Measurements from ENCODE around the gene ADISSP. TPM values are rescaled to one million over a fixed set of nuclear protein-coding genes. Genes with fewer than 3 reads are reported as not detected.
A peak's percentile ranks its signal among the peaks of the same experiment; 100 is the strongest.

The ADISSP gene
- total and polyA plus RNA-seq, 2 of the 13 experiments (the other 11 are each of a cell fraction or from before 2014, with no cell fraction given), result 38.3 to 90.6 TPM

DNA sequence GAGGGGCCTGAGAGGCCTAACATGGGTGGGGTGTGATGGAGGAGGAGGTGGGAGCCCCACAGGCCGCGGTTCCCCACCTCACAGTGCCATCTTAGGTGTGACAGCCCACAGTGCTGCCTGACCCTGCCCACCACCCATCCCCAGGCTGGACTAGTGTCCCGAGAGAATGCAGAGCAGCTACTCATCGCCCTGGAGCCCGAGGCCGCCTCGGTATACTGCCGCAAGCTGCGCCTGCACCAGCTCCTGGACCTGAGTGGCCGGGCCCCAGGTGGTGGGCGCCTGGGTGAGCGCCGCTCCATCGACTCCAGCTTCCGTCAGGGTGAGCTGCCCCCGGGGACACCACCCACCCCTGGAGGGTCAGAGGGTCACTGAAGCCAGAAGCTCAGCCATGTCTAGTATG is 19.5 kb downstream of the ADISSP start:
- intact Hi-C loops (cut with micrococcal nuclease; ENCODE audit: unreplicated experiment), result no loop called here
- FAIRE-seq, result no peak

More for the DNA sequence above, 19.5 kb downstream of the ADISSP start:
- Histone ChIP-seq H4K20me1 (ENCODE audit: insufficient read depth, low read length) (no peaks in the 10 kb centered on the region), H3K27ac (ENCODE audit: extremely low read length, insufficient read depth, low read length) (no peak overlapping the region), H3K4me1 (ENCODE audit: insufficient read depth, low read length) (peaks cover 52% of the 10 kb centered on the region), H3K4me2 (ENCODE audit: low read depth, low read length) (no peak overlapping the region), H3K27me3 (ENCODE audit: control insufficient read depth in 1 of 2, insufficient read depth in 2 of 2, low read length in 2 of 2) (peaks cover 10 to 47% of the 10 kb centered on the region in 2 experiments; a peak in 4 of 5 replicates), H3K36me3 (replicated peaks in 1 of 2; ENCODE audit: control insufficient read depth in 1 of 2, insufficient read depth in 2 of 2, low read length in 2 of 2) (peaks cover 0 to 2% of the 10 kb centered on the region in 2 experiments; a peak in 3 of 5 replicates), H3K79me2 (ENCODE audit: insufficient read depth, low read length) (no peaks in the 10 kb centered on the region), H3K4me3 (replicated peaks in 1 of 3; ENCODE audit: insufficient read depth in 1 of 3, low read depth in 2 of 3, low read length in 3 of 3) (no peak overlapping the region), H3K9ac (ENCODE audit: insufficient read depth, low read depth, low read length) (no peak overlapping the region), H3K9me3 (ENCODE audit: low read length) (no peaks in the 10 kb centered on the region), H2AFZ (ENCODE audit: low read length) (no peak overlapping the region)
- ATAC-seq (no peak), DNase-seq (ENCODE audit: low spot score) (no peak)
- TF ChIP-seq, protein P1, sequence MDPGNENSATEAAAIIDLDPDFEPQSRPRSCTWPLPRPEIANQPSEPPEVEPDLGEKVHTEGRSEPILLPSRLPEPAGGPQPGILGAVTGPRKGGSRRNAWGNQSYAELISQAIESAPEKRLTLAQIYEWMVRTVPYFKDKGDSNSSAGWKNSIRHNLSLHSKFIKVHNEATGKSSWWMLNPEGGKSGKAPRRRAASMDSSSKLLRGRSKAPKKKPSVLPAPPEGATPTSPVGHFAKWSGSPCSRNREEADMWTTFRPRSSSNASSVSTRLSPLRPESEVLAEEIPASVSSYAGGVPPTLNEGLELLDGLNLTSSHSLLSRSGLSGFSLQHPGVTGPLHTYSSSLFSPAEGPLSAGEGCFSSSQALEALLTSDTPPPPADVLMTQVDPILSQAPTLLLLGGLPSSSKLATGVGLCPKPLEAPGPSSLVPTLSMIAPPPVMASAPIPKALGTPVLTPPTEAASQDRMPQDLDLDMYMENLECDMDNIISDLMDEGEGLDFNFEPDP (CRISPR knock-in tag; conservative IDR thresholded peaks at IDR 0.05), result 0 out of 2 replicates have a peak, but pooled peaks have one; percentile 25
- no peak for TF ChIP-seq SP4 (CRISPR knock-in tag; IDR thresholded peaks at IDR 0.05)
- TF ChIP-seq, protein P2, sequence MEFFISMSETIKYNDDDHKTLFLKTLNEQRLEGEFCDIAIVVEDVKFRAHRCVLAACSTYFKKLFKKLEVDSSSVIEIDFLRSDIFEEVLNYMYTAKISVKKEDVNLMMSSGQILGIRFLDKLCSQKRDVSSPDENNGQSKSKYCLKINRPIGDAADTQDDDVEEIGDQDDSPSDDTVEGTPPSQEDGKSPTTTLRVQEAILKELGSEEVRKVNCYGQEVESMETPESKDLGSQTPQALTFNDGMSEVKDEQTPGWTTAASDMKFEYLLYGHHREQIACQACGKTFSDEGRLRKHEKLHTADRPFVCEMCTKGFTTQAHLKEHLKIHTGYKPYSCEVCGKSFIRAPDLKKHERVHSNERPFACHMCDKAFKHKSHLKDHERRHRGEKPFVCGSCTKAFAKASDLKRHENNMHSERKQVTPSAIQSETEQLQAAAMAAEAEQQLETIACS (CRISPR knock-in tag; IDR thresholded peaks at IDR 0.05), result no peak
- 0 out of 2 replicates have a peak, but pooled peaks have one; percentile 15 for TF ChIP-seq ZNF891 (CRISPR knock-in tag; IDR thresholded peaks at IDR 0.05)
- 0 out of 2 replicates have a peak, but pooled peaks have one; percentile 3 for TF ChIP-seq KDM2A (CRISPR knock-in tag; IDR thresholded peaks at IDR 0.05; ENCODE audit: borderline replicate concordance, low read depth)
- TF ChIP-seq KAT7 (CRISPR knock-in tag; IDR thresholded peaks at IDR 0.05; ENCODE audit: borderline replicate concordance), result no peak
- no peak for TF ChIP-seq NR2F1 (CRISPR knock-in tag; IDR thresholded peaks at IDR 0.05)
- TF ChIP-seq NCOA1 (CRISPR knock-in tag; IDR thresholded peaks at IDR 0.05), result 0 out of 2 replicates have a peak, but pooled peaks have one; percentile 22
- 0 out of 2 replicates have a peak, but pooled peaks have one; percentile 50 for TF ChIP-seq SRY (CRISPR knock-in tag; IDR thresholded peaks at IDR 0.05)
- no peak for TF ChIP-seq ZNF766 (CRISPR knock-in tag; IDR thresholded peaks at IDR 0.05; ENCODE audit: borderline replicate concordance)
- TF ChIP-seq, protein P3, sequence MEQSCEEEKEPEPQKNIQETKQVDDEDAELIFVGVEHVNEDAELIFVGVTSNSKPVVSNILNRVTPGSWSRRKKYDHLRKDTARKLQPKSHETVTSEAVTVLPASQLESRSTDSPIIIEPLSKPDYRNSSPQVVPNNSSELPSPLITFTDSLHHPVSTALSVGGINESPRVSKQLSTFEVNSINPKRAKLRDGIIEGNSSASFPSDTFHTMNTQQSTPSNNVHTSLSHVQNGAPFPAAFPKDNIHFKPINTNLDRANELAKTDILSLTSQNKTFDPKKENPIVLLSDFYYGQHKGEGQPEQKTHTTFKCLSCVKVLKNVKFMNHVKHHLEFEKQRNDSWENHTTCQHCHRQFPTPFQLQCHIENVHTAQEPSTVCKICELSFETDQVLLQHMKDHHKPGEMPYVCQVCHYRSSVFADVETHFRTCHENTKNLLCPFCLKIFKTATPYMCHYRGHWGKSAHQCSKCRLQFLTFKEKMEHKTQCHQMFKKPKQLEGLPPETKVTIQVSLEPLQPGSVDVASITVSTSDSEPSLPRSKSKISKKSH (CRISPR knock-in tag; IDR thresholded peaks at IDR 0.05; ENCODE audit: borderline replicate concordance), result no peak
- peak; percentile 19 for TF ChIP-seq AGO2 (optimal IDR thresholded peaks at IDR 0.05; ENCODE audit: low read depth, low read length)
- 0 out of 2 replicates have a peak, but pooled peaks have one; percentile 25 for TF ChIP-seq ZNF768 (CRISPR knock-in tag; IDR thresholded peaks at IDR 0.05)
- TF ChIP-seq ZNF556 (CRISPR knock-in tag; IDR thresholded peaks at IDR 0.05; ENCODE audit: borderline replicate concordance), result 0 out of 2 replicates have a peak, but pooled peaks have one; percentile 5
- CTCF ChIA-PET (ENCODE audit: low intra/inter-chr PET ratio, low total read pairs), result interaction anchor here (2.9 kb wide), 1 partner anchor 21 kb away, joined by 10 read pairs; the partner anchor contains the start of gene ADISSP
- in situ Hi-C loops (cut with HindIII; ENCODE audit: extremely low pct_ligation_motif_present, low pct_unique_long_range_greater_than_20kb), result no loop called here
- POLR2A ChIA-PET, result interaction anchor here (2.2 kb wide), 1 partner anchor 20 kb away, joined by 8 read pairs; the partner anchor contains the start of gene ADISSP
- 62% methylated on average over 4 of the region's 16 CpGs for WGBS (ENCODE audit: low lambda C conversion rate)
- BruUV-seq (replicated peaks), result no TSS peak

Data from HepG2 (cell line).